ENCODE results near the gene GNAQ. TPM values are rescaled to one million over a fixed set of nuclear protein-coding genes. Genes with fewer than 3 reads are reported as not detected.

Gene GNAQ
- total RNA-seq, 1 experiment from 2014 or later: 48.6 TPM

DNA sequence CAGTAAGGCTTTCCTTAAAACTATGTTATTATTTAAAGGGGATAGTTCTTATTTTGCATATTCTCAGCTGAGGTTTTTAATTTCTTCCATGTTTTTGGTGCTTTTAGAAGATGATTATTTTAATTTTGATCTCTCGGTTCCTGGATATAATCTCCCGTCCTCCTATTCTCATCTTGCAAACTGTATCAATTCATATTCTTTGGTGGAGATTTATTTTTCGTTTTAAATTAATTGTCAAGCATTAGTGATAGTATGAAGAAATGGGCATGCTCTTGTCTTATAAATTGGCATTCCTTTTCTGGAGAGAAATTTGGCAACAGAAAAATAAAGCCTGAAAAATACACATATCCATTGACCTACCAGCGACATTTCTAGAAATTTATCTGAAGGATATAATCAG is 15.5 kb upstream of the GNAQ start:
- Histone ChIP-seq H4K20me1 (ENCODE audit: control insufficient read depth, insufficient read depth, insufficient read length) (no peaks in the 10 kb centered on the region), H3K9ac (ENCODE audit: extremely low read depth, insufficient read length, low read length) (no peak overlapping the region), H3K79me1 (ENCODE audit: insufficient read depth, low read depth, low read length, poor library complexity, severe bottlenecking) (no peaks in the 10 kb centered on the region), H3K79me2 (ENCODE audit: insufficient read depth, low read length) (no peaks in the 10 kb centered on the region), H2AK5ac (ENCODE audit: insufficient read length, low read length) (no peak overlapping the region), H3K27me3 (ENCODE audit: insufficient read depth, low read length) (no peaks in the 10 kb centered on the region), H2AFZ (ENCODE audit: low read length) (no peak overlapping the region), H4K5ac (ENCODE audit: insufficient read length, low read depth, low read length) (no peak overlapping the region), H2BK5ac (ENCODE audit: insufficient read length, low read length) (no peak overlapping the region), H3K27ac (ENCODE audit: insufficient read length, low read depth, low read length) (no peak overlapping the region), H3T11ph (ENCODE audit: low read length) (no peak overlapping the region), H3K18ac (ENCODE audit: insufficient read length, low read depth, low read length) (no peak overlapping the region), H4K8ac (replicated peaks; ENCODE audit: insufficient read length, low read depth, low read length) (no peak overlapping the region), H4K91ac (ENCODE audit: insufficient read length, low read depth, low read length) (no peak overlapping the region), H3K4ac (ENCODE audit: low read depth, low read length) (no peak overlapping the region), H3K14ac (ENCODE audit: insufficient read depth, low read length) (no peak overlapping the region), H3K23me2 (ENCODE audit: insufficient read length, low read depth, low read length, poor library complexity, severe bottlenecking) (no peaks in the 10 kb centered on the region), H3K23ac (ENCODE audit: insufficient read length, low read depth, low read length) (no peak overlapping the region), H3K4me2 (ENCODE audit: insufficient read depth, insufficient read length, low read length) (no peak overlapping the region), H3K56ac (ENCODE audit: insufficient read length, low read depth, low read length) (no peak overlapping the region), H2BK15ac (ENCODE audit: low read depth, low read length) (no peak overlapping the region), H3K4me1 (ENCODE audit: insufficient read depth, low read length) (no peaks in the 10 kb centered on the region), H2BK20ac (ENCODE audit: low read depth, low read length, poor library complexity, severe bottlenecking) (no peak overlapping the region), H3K9me3 (ENCODE audit: control insufficient read depth, low read depth, low read length) (no peaks in the 10 kb centered on the region), H2BK12ac (ENCODE audit: insufficient read length, low read depth, low read length) (no peak overlapping the region), H2BK120ac (ENCODE audit: low read depth, low read length, poor library complexity, severe bottlenecking) (no peak overlapping the region)
- no CpG with 5 or more reads among the region's 4 CpGs for WGBS (ENCODE audit: extremely low coverage, insufficient read length, low lambda C conversion rate)
- Mint-ChIP-seq H3K27me3 (ENCODE audit: low read depth) (no peaks in the 10 kb centered on the region), H3K4me3 (no peak overlapping the region), H3K27ac (no peak overlapping the region), H3K9me3 (no peaks in the 10 kb centered on the region), H3K4me1 (peaks cover 5 to 6% of the 10 kb centered on the region in 2 experiments), H3K36me3 (ENCODE audit: insufficient read depth in 1 of 3, low read depth in 3 of 3) (no peaks in the 10 kb centered on the region)
- TF ChIP-seq, protein P1, sequence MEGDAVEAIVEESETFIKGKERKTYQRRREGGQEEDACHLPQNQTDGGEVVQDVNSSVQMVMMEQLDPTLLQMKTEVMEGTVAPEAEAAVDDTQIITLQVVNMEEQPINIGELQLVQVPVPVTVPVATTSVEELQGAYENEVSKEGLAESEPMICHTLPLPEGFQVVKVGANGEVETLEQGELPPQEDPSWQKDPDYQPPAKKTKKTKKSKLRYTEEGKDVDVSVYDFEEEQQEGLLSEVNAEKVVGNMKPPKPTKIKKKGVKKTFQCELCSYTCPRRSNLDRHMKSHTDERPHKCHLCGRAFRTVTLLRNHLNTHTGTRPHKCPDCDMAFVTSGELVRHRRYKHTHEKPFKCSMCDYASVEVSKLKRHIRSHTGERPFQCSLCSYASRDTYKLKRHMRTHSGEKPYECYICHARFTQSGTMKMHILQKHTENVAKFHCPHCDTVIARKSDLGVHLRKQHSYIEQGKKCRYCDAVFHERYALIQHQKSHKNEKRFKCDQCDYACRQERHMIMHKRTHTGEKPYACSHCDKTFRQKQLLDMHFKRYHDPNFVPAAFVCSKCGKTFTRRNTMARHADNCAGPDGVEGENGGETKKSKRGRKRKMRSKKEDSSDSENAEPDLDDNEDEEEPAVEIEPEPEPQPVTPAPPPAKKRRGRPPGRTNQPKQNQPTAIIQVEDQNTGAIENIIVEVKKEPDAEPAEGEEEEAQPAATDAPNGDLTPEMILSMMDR (conservative IDR thresholded peaks at IDR 0.05): no peak
- DNase-seq: no peak
